GM21423 (cell line): ENCODE results near the gene PHF21A.

ENCODE experiments used
- ATAC-seq: cut with Tn5 transposase; IDR thresholded peaks from one replicate; pipeline ENCODE4 v1.9.1; 2021; ENCODE audit warnings: mild to moderate bottlenecking, moderate library complexity; ENCODE audit not compliant: unreplicated experiment

The PHF21A gene

GRCh38 chr11:45889555-45889954 is 231.7 kb downstream of the PHF21A start:
- no peak for ATAC-seq

GRCh38 chr11:45887587-45887986 is 233.7 kb downstream of the PHF21A start:
- ATAC-seq, result no peak

- no peak for ATAC-seq
These were observed 234.3 kb downstream of the PHF21A start for GRCh38 chr11:45886816-45887520.

DNA sequence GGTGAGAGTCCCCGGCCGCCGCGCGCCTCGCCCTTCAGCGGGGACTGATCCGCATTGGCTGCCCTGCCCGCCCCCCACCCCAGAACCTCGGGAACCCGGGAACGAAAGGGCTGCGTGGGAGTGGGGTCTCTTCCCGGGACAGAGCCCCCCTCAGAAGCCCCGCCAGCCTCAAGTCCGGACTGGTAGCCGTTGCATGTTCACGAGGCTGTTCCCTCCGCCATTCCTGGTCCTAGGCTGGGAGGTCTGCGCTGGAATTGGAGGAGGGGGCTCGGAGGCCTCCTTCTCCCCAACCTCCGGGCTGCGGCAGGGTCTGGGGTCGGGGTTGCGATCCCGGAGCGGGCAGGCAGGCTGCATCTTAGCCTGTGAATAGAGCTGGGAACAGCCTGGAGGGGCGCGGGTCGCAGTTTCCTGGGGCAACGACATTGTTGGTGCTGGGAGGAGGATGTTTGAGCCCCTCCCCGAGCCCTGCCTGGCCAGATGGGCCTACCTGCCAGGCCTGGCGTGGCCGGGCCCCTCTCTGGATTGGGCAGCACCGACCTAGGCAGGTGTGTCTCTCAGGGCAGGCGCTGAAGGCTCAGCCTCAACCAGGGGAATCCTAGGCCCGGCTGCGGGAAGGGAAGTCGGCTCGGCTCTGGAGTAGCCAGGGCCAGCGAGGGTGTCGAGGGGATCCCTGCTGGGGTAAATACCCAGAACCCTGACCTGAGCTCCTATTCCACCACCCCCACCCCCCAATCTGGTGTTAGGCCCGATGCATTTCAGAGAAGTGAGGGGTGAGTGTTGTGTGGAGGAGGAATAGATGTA is 235.1 kb downstream of the PHF21A start:
- no peak for ATAC-seq

DNA sequence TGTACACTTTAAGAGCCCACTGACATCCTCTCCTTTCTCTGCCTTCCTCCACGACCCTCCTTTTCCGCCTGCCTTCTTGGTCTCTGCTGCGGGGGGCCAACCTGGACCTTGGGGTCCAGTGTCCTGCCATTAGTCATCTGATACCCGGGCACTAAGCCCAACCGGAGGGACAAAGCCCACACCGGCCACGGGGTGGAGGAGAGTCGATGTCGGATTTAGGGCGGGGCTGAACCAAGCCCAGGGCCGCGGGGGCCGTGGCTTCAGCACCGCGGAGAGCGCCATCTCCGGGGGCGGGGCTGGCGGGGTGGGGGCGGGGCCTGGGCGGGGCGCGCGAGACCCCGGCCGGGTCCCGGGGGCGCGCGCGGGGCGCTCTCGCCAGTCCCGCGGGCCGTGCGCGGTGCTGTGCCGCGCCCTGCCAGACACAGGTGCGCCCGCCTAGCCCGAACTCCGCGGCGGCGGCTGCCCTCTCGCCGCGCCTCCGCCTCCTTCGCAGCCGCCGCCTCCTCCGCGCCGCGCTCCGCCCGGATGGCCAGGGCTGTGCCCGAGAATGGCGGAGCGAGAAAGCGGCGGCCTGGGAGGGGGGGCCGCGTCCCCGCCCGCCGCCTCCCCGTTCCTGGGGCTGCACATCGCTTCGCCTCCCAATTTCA is 235.9 kb downstream of the PHF21A start, which contains the start of gene MAPK8IP1:
TSS of gene MAPK8IP1 (plus strand) at position 378 of the 647 bp plus-strand sequence. CDS start at position 548, 170 bp downstream.
- ATAC-seq, result peak; percentile 65

DNA sequence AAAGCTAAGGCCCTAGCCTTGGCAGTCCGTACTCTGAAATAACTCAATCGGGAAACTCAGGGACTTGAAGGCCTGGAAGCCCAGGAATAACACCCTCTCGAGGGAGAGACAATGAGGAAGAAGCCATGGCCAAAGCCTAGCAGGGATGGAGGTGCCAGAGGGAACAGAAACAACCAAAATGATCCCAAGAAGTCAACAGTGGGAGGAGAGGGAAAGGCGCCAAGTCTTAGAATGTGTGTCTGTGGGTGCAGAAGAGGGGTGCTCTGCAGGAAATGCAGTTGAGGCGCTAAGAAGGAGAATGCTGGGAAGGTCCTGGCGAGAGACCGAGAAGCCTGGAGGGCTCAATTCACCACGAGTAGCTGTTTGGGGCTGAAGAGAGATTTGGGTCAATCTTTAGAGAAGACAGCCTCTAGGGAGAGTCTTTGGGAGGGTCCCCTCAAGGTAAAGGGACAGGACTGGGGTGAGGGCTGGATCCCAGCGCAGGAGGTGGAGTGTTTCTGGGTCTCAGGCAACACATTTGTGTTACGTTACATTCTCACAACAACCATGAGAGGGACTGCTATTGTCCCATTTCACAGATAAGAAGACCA is 236.6 kb downstream of the PHF21A start:
- no peak for ATAC-seq
